B cell (primary cell): ENCODE results near the gene WNT11. TPM values are rescaled to one million over a fixed set of nuclear protein-coding genes. Genes with fewer than 3 reads are reported as not detected.

Experiments
- ATAC-seq: fragments of 200-7000 bp; cut with Tn5 transposase; one replicate; pipeline ENCODE4 v1.10.0; 2021; ENCODE audit warnings: low read depth, mild to moderate bottlenecking, moderate number of reproducible peaks, moderate library complexity
- CTCF ChIA-PET: fragments of 350-600 bp; sonication (Branson Sonifier 250); formaldehyde crosslinking; loops from one replicate; lab custom pipeline; 2021; ENCODE audit warnings: antibody characterized with exemption, inconsistent platforms; lab: Charles Lee
- POLR2A ChIA-PET: fragments of 350-600 bp; sonication (Branson Sonifier 250); formaldehyde crosslinking; loops from one replicate; lab custom pipeline; 2021; ENCODE audit warnings: antibody characterized with exemption; lab: Charles Lee
- DNase-seq: peaks from one replicate; pipeline ENCODE4 v3.0.0; 2013
- H2AFZ ChIP-seq: 2 replicates; pipeline ENCODE4 v1.6.1; 2012; ENCODE audit warnings: mild to moderate bottlenecking, low read depth, low read length; ENCODE audit not compliant: insufficient read depth, poor library complexity, severe bottlenecking
- H3K27ac ChIP-seq, 2 donors: 1 replicate in 1 of 2; 2 replicates in 1 of 2; pipeline ENCODE4 v1.5.1; 2012 to 2013; ENCODE audit warnings: low read length in 2 of 2, mild to moderate bottlenecking in 2 of 2, moderate library complexity in 1 of 2
- H3K27me3 ChIP-seq, 4 experiments: fragments of 200-600 bp in 1 of 4; sonication (generic) in 1 of 4; replicated peaks in 1 of 4; 1 replicate in 2 of 4; 2 replicates in 2 of 4; pipeline versions ENCODE4 v1.6.1 to v1.7.0; 2013 to 2016; ENCODE audit warnings: low read length in 3 of 4, mild to moderate bottlenecking in 2 of 4, mixed read lengths in 1 of 4, moderate library complexity in 1 of 4; ENCODE audit not compliant: insufficient read depth in 4 of 4, control insufficient read depth in 3 of 4; ENCODE audit errors: control extremely low read depth in 1 of 4
- H3K36me3 ChIP-seq, 2 experiments: replicated peaks in 1 of 2; 1 replicate in 1 of 2; 2 replicates in 1 of 2; pipeline versions ENCODE4 v1.6.1 to v1.7.1; 2013; ENCODE audit warnings: low read length in 1 of 2; ENCODE audit not compliant: insufficient read depth in 2 of 2, control insufficient read depth in 1 of 2; ENCODE audit errors: control extremely low read depth in 1 of 2, extremely low read depth in 1 of 2
- H3K4me1 ChIP-seq, 2 donors: fragments of 200-600 bp in 1 of 2; sonication (generic) in 1 of 2; 1 replicate in 1 of 2; 2 replicates in 1 of 2; pipeline versions ENCODE4 v1.5.1 to v1.6.1; 2013 to 2017; ENCODE audit warnings: low read length in 2 of 2; ENCODE audit not compliant: control insufficient read depth in 2 of 2, insufficient read depth in 2 of 2
- H3K4me2 ChIP-seq: replicated peaks from 2 replicates; pipeline ENCODE3; 2012; ENCODE audit warnings: mild to moderate bottlenecking, low read depth, low read length; ENCODE audit not compliant: poor library complexity, severe bottlenecking
- H3K4me3 ChIP-seq, 5 experiments: fragments of 200-600 bp in 1 of 5; sonication (generic) in 1 of 5; 1 replicate in 3 of 5; 2 replicates in 2 of 5; pipeline versions ENCODE4 v1.5.1 to v1.7.0; 2011 to 2016; ENCODE audit warnings: low read length in 4 of 5, mild to moderate bottlenecking in 4 of 5, low read depth in 2 of 5, control low read depth in 1 of 5, moderate library complexity in 1 of 5; ENCODE audit not compliant: insufficient read depth in 1 of 5; ENCODE audit errors: control extremely low read depth in 1 of 5, extremely low read depth in 1 of 5
- H3K79me2 ChIP-seq: fragments of 200-600 bp; sonication (generic); one replicate; pipeline ENCODE4 v1.6.0; 2016; ENCODE audit warnings: low read length; ENCODE audit not compliant: control insufficient read depth, insufficient read depth
- H3K9ac ChIP-seq: fragments of 200-600 bp; sonication (generic); 2 replicates; pipeline ENCODE4 v1.6.1; 2017; ENCODE audit warnings: mild to moderate bottlenecking, low read length, moderate library complexity
- H3K9me3 ChIP-seq, 3 donors: one replicate each; pipeline versions ENCODE4 v1.6.1 to v1.7.1; 2013; ENCODE audit warnings: low read length in 2 of 3; ENCODE audit not compliant: control insufficient read depth in 2 of 3, insufficient read depth in 1 of 3; ENCODE audit errors: control extremely low read depth in 1 of 3
- H4K20me1 ChIP-seq: 2 replicates; pipeline ENCODE4 v1.6.0; 2012; ENCODE audit warnings: mild to moderate bottlenecking, low read length; ENCODE audit not compliant: insufficient read depth, control insufficient read depth, poor library complexity, severe bottlenecking
- H3K27ac Mint-ChIP-seq: one replicate; pipeline ENCODE4 v1.8.0; 2021; ENCODE audit warnings: mixed read lengths
- H3K27me3 Mint-ChIP-seq: one replicate; pipeline ENCODE4 v1.8.0; 2021; ENCODE audit warnings: mixed read lengths
- H3K4me1 Mint-ChIP-seq: one replicate; pipeline ENCODE4 v1.8.0; 2021; ENCODE audit warnings: mixed read lengths
- H3K4me3 Mint-ChIP-seq: one replicate; pipeline ENCODE4 v1.8.0; 2021; ENCODE audit warnings: mixed read lengths
- H3K9me3 Mint-ChIP-seq: one replicate; pipeline ENCODE4 v1.8.0; 2022; ENCODE audit warnings: mixed read lengths; ENCODE audit not compliant: insufficient read depth
- EZH2 ChIP-seq: IDR thresholded peaks from 2 replicates; pipeline ENCODE4 v1.6.1; 2012; ENCODE audit warnings: borderline replicate concordance, low read depth, mild to moderate bottlenecking, moderate library complexity, low read length; ENCODE audit not compliant: insufficient read depth, poor library complexity, severe bottlenecking
- WGBS: methylation state at CpG from one replicate; pipeline ENCODE4 v1.1.5; 2013; ENCODE audit warnings: missing lambda C conversion rate; ENCODE audit not compliant: insufficient coverage; 5-methylcytosine and 5-hydroxymethylcytosine counted together
- intact Hi-C: fragments of 100-400 bp; cut with micrococcal nuclease; formaldehyde crosslinking; loops from one replicate; pipeline ENCODE4 v1.10.0; 2022
- polyA plus RNA-seq: library from polyadenylated mRNA; depleted of rRNA; stranded (reverse); fragments of >200 nt; gene quantifications from 2 replicates; pipeline ENCODE4 v1.2.3, GENCODE V29; 2012
- total RNA-seq, 2 donors: library from RNA; stranded (reverse); fragments of 120-200 nt in 1 of 2; gene quantifications; 1 replicate in 1 of 2; 2 replicates in 1 of 2; pipeline versions ENCODE4 v1.2.3 to v1.2.4, GENCODE V29; 2013 to 2022
- TF ChIP-seq, protein P1 (sequence below): fragments of 200-600 bp; IDR thresholded peaks from one replicate; pipeline ENCODE4 v1.8.0; 2022; ENCODE audit warnings: antibody characterized with exemption, mild to moderate bottlenecking

Gene WNT11
- total and polyA plus RNA-seq, 2 donors (not counting 1 experiment from before 2014, with no cell fraction given): 0.39 TPM; not detected in 1

DNA sequence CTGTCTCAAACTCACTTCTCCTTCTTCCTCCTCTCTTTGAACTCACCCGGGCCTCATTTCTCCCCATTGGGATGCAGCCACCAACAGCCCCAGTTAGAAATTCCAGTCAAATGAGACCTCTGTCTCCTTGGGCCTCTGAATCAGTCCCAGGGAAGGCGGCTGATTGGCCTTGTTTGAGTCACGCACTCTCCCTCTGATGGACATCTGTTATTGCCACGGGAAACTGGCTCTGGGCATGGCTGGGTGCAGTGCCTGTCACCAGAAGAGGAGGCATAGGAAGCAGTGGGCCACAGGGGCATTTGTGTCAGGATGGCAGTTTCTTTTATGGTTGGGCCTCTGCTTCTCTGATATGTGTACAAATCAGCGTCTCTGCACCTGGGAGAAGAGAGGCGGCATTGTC lies 9.6 kb upstream of the WNT11 start:
- DNase-seq (no peak), ATAC-seq (no peak)
- no peak overlapping the region for H3K9ac ChIP-seq
- ChIA-PET CTCF (no interaction called here), POLR2A (no interaction called here)
- H3K4me1 ChIP-seq: peaks cover 0 to 5% of the 10 kb centered on the region in 2 donors
- intact Hi-C loops: no loop called here
- H3K27ac ChIP-seq: no peak overlapping the region
- no peaks in the 10 kb centered on the region for H3K9me3 ChIP-seq
- peaks cover 0 to 14% (median 4%) of the 10 kb centered on the region in 4 experiments for H3K27me3 ChIP-seq
- H3K79me2 ChIP-seq: no peaks in the 10 kb centered on the region
- no peak for TF ChIP-seq EZH2
- TF ChIP-seq, protein P1, sequence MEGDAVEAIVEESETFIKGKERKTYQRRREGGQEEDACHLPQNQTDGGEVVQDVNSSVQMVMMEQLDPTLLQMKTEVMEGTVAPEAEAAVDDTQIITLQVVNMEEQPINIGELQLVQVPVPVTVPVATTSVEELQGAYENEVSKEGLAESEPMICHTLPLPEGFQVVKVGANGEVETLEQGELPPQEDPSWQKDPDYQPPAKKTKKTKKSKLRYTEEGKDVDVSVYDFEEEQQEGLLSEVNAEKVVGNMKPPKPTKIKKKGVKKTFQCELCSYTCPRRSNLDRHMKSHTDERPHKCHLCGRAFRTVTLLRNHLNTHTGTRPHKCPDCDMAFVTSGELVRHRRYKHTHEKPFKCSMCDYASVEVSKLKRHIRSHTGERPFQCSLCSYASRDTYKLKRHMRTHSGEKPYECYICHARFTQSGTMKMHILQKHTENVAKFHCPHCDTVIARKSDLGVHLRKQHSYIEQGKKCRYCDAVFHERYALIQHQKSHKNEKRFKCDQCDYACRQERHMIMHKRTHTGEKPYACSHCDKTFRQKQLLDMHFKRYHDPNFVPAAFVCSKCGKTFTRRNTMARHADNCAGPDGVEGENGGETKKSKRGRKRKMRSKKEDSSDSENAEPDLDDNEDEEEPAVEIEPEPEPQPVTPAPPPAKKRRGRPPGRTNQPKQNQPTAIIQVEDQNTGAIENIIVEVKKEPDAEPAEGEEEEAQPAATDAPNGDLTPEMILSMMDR: no peak
- no peaks in the 10 kb centered on the region for H3K36me3 ChIP-seq
- H4K20me1 ChIP-seq: no peaks in the 10 kb centered on the region
- Mint-ChIP-seq H3K9me3 (no peaks in the 10 kb centered on the region), H3K4me1 (peaks cover under 1% of the 10 kb centered on the region), H3K4me3 (no peak overlapping the region), H3K27me3 (peaks cover 26% of the 10 kb centered on the region), H3K27ac (no peak overlapping the region)
- 81% methylated on average over 5 of the region's 6 CpGs for WGBS
- no peak overlapping the region for H3K4me3 ChIP-seq
- H2AFZ ChIP-seq: no peak overlapping the region
- no peak overlapping the region for H3K4me2 ChIP-seq

DNA sequence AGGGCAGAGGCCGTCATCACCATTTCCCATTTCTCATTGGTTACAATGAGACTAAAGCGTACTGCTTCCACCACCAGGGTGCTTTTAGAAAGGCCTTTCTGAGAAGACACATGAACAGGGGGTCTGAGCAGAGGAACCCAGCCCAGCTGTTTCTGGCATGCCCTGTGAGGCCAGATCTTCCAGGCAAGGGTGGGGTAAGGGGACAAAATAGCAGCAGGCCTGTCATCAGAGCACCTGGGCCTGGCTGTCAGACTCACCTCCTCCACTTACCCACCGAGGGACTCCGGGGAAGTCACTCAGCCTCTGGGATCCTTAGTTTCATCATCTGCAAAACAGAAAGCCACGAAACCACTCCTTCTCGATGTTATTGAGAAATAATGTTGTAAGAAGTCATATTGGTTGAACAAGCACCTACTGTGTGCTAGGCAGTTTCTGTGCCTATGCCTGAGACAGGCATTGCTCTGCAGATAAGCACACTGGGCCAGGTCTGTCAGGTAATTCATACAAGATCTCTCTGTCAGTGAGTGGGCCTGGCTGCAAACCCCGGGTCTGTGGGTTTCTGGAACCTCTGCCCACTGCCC lies 8.8 kb upstream of the WNT11 start:
- H4K20me1 ChIP-seq: no peaks in the 10 kb centered on the region
- DNase-seq: no peak
- Mint-ChIP-seq H3K27me3 (peaks cover 25% of the 10 kb centered on the region), H3K4me1 (peaks cover 2% of the 10 kb centered on the region), H3K9me3 (no peaks in the 10 kb centered on the region), H3K27ac (no peak overlapping the region), H3K4me3 (no peak overlapping the region)
- ChIA-PET POLR2A (no interaction called here), CTCF (no interaction called here)
- H3K9me3 ChIP-seq: no peaks in the 10 kb centered on the region
- no peak overlapping the region for H2AFZ ChIP-seq
- H3K79me2 ChIP-seq: no peaks in the 10 kb centered on the region
- H3K36me3 ChIP-seq: no peaks in the 10 kb centered on the region
- 83% methylated on average over 1 of the region's 7 CpGs for WGBS
- ATAC-seq: no peak
- peaks cover 1 to 13% of the 10 kb centered on the region in 2 donors for H3K4me1 ChIP-seq
- intact Hi-C loops: no loop called here
- peaks cover 0 to 15% (median 6%) of the 10 kb centered on the region in 4 experiments for H3K27me3 ChIP-seq
- no peak overlapping the region for H3K4me2 ChIP-seq
- H3K9ac ChIP-seq: no peak overlapping the region
- no peak for TF ChIP-seq EZH2
- TF ChIP-seq, protein P1: no peak
- H3K4me3 ChIP-seq: no peak overlapping the region
- H3K27ac ChIP-seq: no peak overlapping the region
